Measurements from ENCODE around the gene TMEM134.

DNA sequence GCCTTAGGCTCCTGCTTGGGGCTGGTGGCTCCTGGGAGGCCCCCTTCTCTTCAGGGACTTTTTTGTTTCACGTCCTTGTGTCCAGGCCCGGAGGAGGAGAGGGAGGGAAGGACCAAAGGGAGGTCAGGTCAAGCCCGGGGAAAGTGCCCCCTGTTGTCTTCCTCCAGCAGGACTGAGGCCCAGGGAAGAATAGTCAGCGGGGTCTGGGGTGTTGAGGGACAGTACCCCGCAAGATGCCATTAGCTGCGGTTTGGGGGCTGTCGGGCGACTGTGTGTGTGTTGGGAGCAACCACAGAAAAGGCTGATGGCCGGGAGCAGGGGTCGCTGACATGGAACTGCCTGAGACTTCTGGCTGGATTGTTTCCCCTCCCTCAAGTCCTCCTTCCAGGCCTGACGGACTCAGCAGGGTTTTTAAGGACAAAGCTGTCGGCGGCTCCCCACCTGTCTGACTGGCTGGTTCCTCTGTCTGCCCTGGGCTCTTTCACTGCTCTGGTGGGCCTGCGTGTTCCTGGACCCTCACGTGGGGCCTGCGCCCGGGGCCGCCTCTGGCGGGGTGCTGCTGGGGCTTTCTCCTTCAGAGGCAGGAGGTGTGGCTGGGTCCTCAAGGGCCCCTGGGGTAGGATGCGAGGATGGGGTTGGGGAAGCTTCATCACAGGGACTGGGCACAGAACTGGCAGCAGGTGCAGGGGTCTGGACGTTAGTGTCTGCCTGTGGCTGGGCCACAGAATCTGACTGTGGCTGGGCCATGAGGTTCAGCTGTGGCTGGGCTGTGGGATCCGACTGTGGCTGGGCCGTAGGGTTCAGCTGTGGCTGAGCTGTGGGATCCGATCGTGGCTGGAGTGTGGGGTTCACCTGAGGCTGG is 18.0 kb downstream of the TMEM134 start:
- TF ChIP-seq, protein P1, sequence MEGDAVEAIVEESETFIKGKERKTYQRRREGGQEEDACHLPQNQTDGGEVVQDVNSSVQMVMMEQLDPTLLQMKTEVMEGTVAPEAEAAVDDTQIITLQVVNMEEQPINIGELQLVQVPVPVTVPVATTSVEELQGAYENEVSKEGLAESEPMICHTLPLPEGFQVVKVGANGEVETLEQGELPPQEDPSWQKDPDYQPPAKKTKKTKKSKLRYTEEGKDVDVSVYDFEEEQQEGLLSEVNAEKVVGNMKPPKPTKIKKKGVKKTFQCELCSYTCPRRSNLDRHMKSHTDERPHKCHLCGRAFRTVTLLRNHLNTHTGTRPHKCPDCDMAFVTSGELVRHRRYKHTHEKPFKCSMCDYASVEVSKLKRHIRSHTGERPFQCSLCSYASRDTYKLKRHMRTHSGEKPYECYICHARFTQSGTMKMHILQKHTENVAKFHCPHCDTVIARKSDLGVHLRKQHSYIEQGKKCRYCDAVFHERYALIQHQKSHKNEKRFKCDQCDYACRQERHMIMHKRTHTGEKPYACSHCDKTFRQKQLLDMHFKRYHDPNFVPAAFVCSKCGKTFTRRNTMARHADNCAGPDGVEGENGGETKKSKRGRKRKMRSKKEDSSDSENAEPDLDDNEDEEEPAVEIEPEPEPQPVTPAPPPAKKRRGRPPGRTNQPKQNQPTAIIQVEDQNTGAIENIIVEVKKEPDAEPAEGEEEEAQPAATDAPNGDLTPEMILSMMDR (IDR thresholded peaks at IDR 0.05; ENCODE audit: low read depth, low read length): no peak
- no peak for TF ChIP-seq EZH2phosphoT487 (IDR thresholded peaks at IDR 0.05; ENCODE audit: low read depth)
